Effector memory CD4-positive, alpha-beta T cell (primary cell): Measurements from ENCODE around the gene RGL4.
"Not testable (repeated sequence)": the region's sequence is repeated elsewhere in the genome, so short reads cannot be mapped to it uniquely, and the experiment has no call there.

Experiments
- DNase-seq, 3 donors: peaks; one replicate each; pipeline ENCODE4 v3.0.0-alpha.2; 2020
- H3K27ac ChIP-seq: 2 replicates; pipeline ENCODE4 v1.7.0; 2013; ENCODE audit warnings: mild to moderate bottlenecking, low read length, moderate library complexity; ENCODE audit not compliant: insufficient read depth, poor library complexity, severe bottlenecking
- H3K27me3 ChIP-seq: replicated peaks from 2 replicates; pipeline ENCODE4 v1.7.0; 2013; ENCODE audit warnings: mild to moderate bottlenecking, low read length; ENCODE audit not compliant: insufficient read depth, control insufficient read depth, poor library complexity, severe bottlenecking
- H3K36me3 ChIP-seq: 2 replicates; pipeline ENCODE4 v1.7.0; 2013; ENCODE audit warnings: mild to moderate bottlenecking, low read length, moderate library complexity; ENCODE audit not compliant: control insufficient read depth, insufficient read depth
- H3K4me1 ChIP-seq: 2 replicates; pipeline ENCODE4 v1.7.0; 2013; ENCODE audit warnings: low read length, mild to moderate bottlenecking; ENCODE audit not compliant: control insufficient read depth, insufficient read depth, poor library complexity, severe bottlenecking
- H3K4me3 ChIP-seq: 2 replicates; pipeline ENCODE4 v1.7.0; 2013; ENCODE audit warnings: low read length, low read depth, mild to moderate bottlenecking; ENCODE audit not compliant: insufficient read depth, poor library complexity, severe bottlenecking
- H3K9me3 ChIP-seq: 2 replicates; pipeline ENCODE4 v1.7.0; 2013; ENCODE audit warnings: mild to moderate bottlenecking, low read length, moderate library complexity; ENCODE audit not compliant: control insufficient read depth
- total RNA-seq, 3 donors: gene quantifications; one replicate each; lab custom pipeline; 2026; lab: John Stamatoyannopoulos, UW

RGL4 gene
- total RNA-seq, result 11.2 to 21.4 (median 12.4) reads per million in 3 donors

DNA sequence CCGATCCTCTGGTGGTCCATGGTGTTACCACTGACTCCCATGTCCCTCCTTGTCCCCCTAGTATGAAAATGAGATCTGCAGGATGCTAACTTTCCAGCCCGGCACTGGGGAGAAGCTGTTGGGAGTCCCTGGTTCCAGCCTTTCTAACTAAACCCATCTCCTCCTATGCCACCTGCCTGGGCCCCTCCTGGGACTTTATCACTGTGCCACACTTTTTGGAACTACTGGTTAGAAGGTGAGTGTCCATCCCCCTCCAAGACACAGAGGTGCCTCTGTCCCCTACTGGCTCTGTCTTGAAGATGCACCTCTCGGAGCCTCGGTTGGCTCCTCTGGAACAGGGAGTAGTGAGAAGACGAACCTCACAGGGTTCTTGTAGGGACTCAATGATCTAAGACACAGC lies at the start of gene RGL4:
TSS of gene RGL4 (plus strand) at position 301 of the 400 bp plus-strand sequence. CDS start 1,018 bp downstream, outside the sequence.
- Histone ChIP-seq H3K36me3 (peaks cover 7% of the 10 kb centered on the region), H3K4me1 (peaks cover 12% of the 10 kb centered on the region), H3K9me3 (no peaks in the 10 kb centered on the region), H3K27ac (no peak within 1 kb of the TSS), H3K4me3 (no peak within 1 kb of the TSS), H3K27me3 (no peaks in the 10 kb centered on the region)
- no peak for DNase-seq

- not testable (repeated sequence) for H3K36me3 ChIP-seq
Observed at GRCh38 chr22:23646526-23646925, 44.3 kb upstream of the RGL4 start.

DNA sequence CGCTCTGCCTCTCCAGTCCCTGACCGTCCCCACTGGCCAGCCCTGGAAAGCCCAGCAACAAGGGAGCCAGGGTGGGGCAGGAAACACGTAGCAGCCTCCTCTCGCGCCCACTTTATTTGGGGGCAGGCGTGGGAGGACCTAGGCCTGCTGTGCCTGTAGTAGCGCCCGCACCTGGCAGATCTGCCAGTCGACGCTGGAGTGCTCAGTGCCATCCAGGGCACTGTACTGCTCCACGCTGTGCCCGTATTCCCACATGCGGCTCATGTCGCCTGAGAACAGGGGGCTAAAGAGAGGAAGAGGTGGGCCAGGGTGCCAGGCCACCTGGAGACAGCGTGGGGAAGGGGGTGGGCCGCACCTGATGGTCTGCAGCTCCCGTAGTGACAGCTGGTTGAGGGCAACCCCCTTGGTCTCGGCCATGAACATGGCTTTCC lies 41.7 kb upstream of the RGL4 start:
- H3K36me3 ChIP-seq, result peaks cover 4% of the 10 kb centered on the region
- no peaks in the 10 kb centered on the region for H3K27me3 ChIP-seq
- H3K27ac ChIP-seq, result no peak overlapping the region
- no peak for DNase-seq
- H3K4me3 ChIP-seq, result no peak overlapping the region
- H3K4me1 ChIP-seq, result no peaks in the 10 kb centered on the region
- no peaks in the 10 kb centered on the region for H3K9me3 ChIP-seq

More at GRCh38 chr22:23646526-23646925, 44.3 kb upstream of the RGL4 start:
- not testable (repeated sequence) for H3K27ac ChIP-seq, H3K4me1 ChIP-seq, H3K27me3 ChIP-seq, H3K9me3 ChIP-seq, H3K4me3 ChIP-seq, DNase-seq

DNA sequence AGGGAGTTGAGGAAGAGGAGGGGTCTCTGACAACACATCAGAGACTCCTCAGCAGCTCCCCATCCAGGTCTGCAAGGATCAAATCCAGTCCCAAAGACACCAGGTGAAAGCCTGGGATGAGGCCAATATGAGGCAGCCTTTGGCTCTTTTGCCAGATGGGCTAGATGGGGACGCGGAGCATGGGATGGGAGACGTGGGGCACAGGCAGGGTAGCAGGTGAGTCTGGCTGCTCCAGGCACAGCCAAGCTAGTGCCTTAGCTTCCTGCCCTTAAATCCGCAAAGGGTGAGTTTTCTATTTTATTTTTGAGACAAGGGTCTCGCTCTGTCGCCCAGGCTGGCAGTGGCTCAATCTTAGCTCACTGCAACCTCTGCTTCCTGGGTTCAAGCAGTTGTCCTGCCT lies 39.1 kb upstream of the RGL4 start:
- no peaks in the 10 kb centered on the region for H3K27me3 ChIP-seq
- H3K36me3 ChIP-seq, result peaks cover 4% of the 10 kb centered on the region
- DNase-seq, result no peak
- H3K4me1 ChIP-seq, result no peaks in the 10 kb centered on the region
- H3K4me3 ChIP-seq, result no peak overlapping the region
- H3K9me3 ChIP-seq, result no peaks in the 10 kb centered on the region
- no peak overlapping the region for H3K27ac ChIP-seq

DNA sequence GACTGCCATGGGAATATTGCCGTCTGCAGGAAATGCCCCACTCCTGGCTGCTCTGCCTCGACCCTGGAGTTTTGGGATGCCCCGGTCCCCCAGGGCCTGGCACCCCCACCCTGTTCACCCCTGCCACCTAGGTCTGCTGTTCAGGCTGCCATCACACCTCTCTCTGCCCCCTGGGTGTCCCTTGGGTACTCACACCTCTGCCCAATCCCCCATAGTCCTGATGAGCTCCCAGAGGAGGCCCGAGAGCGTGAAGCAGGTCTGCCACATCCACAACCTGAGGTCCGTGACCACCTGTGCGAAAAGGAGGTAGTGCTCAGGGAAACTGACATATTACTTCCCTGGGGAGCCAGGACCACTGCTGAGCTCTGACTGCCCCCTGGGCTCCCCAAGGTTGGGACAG lies 38.5 kb upstream of the RGL4 start:
- Histone ChIP-seq H3K4me3 (no peak overlapping the region), H3K27ac (no peak overlapping the region), H3K4me1 (no peaks in the 10 kb centered on the region), H3K9me3 (no peaks in the 10 kb centered on the region), H3K27me3 (no peaks in the 10 kb centered on the region), H3K36me3 (peaks cover 5% of the 10 kb centered on the region)
- no peak for DNase-seq

- Histone ChIP-seq H3K4me3 (no peak overlapping the region), H3K4me1 (no peaks in the 10 kb centered on the region), H3K27me3 (no peaks in the 10 kb centered on the region), H3K9me3 (no peaks in the 10 kb centered on the region), H3K27ac (no peak overlapping the region), H3K36me3 (peaks cover 7% of the 10 kb centered on the region)
- no peak for DNase-seq
Observed at GRCh38 chr22:23652711-23653110, 38.1 kb upstream of the RGL4 start.

GRCh38 chr22:23655891-23656475 lies 34.8 kb upstream of the RGL4 start:
- Histone ChIP-seq H3K4me3 (no peak overlapping the region), H3K27me3 (no peaks in the 10 kb centered on the region), H3K4me1 (no peaks in the 10 kb centered on the region), H3K36me3 (peaks cover 21% of the 10 kb centered on the region), H3K27ac (no peak overlapping the region), H3K9me3 (no peaks in the 10 kb centered on the region)
- DNase-seq, result no peak

DNA sequence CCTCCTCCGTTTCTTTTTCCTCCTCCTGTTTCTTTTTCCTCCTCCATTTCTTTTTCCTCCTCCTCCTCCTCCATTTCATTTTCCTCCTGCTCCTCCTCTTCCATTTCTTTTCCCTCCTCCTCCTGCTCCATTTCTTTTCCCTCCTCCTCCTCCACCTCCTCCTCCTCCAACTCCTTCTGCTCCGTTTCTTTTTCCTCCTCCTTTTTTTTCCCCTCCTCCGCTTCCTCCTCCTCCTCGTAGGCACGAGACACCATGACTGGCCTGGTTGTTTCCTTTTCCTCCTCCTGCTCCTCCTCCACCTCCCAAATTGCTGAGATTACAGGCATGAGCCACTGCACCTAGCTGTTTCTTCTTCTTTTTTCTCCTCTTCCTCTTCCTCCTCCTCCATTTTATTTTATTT lies 33.1 kb upstream of the RGL4 start:
- Histone ChIP-seq H3K27ac (no peak overlapping the region), H3K9me3 (no peaks in the 10 kb centered on the region), H3K4me3 (no peak overlapping the region), H3K4me1 (no peaks in the 10 kb centered on the region), H3K27me3 (no peaks in the 10 kb centered on the region), H3K36me3 (peaks cover 21% of the 10 kb centered on the region)
- no peak for DNase-seq

GRCh38 chr22:23660381-23660780 lies 30.4 kb upstream of the RGL4 start:
- DNase-seq, H3K4me3 ChIP-seq, H3K27me3 ChIP-seq, H3K27ac ChIP-seq, H3K4me1 ChIP-seq, H3K9me3 ChIP-seq: not testable (repeated sequence)
- H3K36me3 ChIP-seq, result peaks cover 18% of the 10 kb centered on the region

- no peaks in the 10 kb centered on the region for H3K36me3 ChIP-seq
- H3K27ac ChIP-seq, result no peak overlapping the region
- no peak overlapping the region for H3K4me3 ChIP-seq
- H3K4me1 ChIP-seq, result no peaks in the 10 kb centered on the region
- no peaks in the 10 kb centered on the region for H3K27me3 ChIP-seq
- no peak for DNase-seq
- no peaks in the 10 kb centered on the region for H3K9me3 ChIP-seq
Observed at GRCh38 chr22:23670378-23671295, 20.2 kb upstream of the RGL4 start.
